HG03432 (cell line): ENCODE data around the gene NAT8.
"Not testable (repeated sequence)": the region's sequence is repeated elsewhere in the genome, so short reads cannot be mapped to it uniquely, and the experiment has no call there.

ENCODE experiments used
- ATAC-seq: cut with Tn5 transposase; IDR thresholded peaks from one replicate; pipeline ENCODE4 v1.9.1; 2021; ENCODE audit warnings: mild to moderate bottlenecking, moderate library complexity; ENCODE audit not compliant: unreplicated experiment

Gene NAT8, protein sequence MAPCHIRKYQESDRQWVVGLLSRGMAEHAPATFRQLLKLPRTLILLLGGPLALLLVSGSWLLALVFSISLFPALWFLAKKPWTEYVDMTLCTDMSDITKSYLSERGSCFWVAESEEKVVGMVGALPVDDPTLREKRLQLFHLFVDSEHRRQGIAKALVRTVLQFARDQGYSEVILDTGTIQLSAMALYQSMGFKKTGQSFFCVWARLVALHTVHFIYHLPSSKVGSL

DNA sequence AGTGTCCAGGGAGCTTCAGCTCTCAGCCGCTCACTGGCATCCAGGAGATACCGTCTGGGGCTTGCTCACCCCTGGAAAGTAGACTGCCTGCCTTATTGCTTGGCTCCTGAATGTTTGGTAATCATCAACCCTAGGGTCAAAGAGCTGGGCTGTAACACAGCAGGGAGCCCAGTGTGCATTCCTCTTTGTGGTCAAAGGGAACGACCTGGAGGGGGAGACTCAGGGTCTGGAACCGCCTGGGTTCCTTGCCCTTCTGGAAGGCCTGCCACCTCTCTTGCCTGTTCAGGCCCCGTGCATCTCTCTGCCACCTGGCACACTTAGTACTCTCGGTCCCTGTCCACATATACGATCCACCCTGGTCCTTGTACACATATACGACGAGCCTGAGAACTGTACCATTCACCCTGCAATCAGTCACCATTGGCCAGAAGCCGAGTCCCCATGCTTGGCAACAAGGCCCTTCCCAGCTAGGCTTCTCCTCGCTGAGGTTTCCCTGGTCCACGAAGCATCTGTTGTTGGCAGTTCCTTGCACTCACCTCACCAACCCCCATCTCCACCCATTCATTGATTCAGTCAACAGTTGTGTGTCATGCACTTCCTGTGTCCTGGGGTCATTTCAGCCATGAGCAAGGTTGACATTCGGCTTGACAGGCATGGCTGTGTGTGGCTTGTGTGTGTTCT lies at the start of gene NAT8:
NAT8 (minus strand) TSS at position 85 of the 681 bp plus-strand sequence. CDS start 794 bp downstream, outside the sequence.
- no peak for ATAC-seq

- peak; percentile 69 for ATAC-seq
Observed at GRCh38 chr2:73690372-73691088, 48.3 kb upstream of the NAT8 start.

- ATAC-seq: not testable (repeated sequence)
Observed at GRCh38 chr2:73688494-73688893, 46.3 kb upstream of the NAT8 start.

DNA sequence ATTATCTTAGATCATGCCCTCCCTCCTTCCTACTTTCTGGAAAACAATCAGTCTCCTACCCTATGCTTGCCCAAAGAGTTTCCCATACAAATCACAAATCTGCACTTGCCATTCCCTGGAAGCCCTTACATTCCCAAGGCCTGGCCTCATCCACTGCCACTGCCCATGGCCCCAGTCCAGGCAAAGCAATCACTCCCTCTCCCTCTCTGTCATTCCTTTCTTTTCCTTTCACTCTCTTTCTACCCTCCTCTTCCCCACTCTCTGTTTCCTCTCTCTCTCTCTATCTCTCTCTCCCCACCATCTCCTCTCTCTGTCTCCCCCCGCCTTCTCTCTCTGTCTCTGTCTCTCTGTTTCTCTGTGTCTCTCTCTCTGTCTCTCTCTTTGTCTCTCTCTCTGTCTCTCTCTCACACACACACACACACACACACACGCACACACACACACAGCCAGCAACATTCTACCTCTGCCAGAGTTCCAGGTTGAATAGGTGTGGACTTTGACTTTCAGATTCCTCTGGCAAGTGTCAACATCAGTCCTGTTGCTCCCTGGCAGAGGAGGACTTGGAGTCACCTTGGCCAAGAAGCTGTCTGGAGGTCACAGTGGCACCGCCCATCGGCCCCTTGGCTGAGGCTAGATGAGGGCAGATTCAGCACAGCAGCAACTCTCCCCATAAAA lies 43.7 kb upstream of the NAT8 start:
- no peak for ATAC-seq

GRCh38 chr2:73684905-73685304 lies 42.7 kb upstream of the NAT8 start:
- ATAC-seq: not testable (repeated sequence)

- not testable (repeated sequence) for ATAC-seq
Observed at GRCh38 chr2:73684325-73684724, 42.1 kb upstream of the NAT8 start.

- not testable (repeated sequence) for ATAC-seq
Observed at GRCh38 chr2:73679951-73680571, 37.8 kb upstream of the NAT8 start.

GRCh38 chr2:73679237-73679636 lies 37.0 kb upstream of the NAT8 start:
- not testable (repeated sequence) for ATAC-seq

DNA sequence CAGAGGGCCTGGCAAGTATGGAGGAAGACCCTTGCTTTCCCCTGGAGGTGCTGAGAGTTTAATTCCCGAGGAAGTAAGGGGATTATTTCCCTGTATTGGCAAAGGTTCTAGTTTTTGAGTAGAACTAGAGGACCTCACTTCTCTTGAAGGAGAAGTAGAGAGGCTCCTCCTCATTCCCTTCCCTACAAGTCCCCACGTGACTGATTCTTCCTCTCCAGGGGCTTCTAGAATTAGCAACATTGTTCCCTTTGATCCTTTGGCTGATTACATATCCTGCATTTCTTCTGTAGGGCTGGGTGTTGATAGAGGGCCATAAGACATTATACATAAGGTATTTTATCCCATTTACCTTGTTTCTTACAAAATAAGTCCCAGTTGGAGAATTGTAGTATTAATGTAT lies 35.8 kb upstream of the NAT8 start:
- ATAC-seq: not testable (repeated sequence)

GRCh38 chr2:73676211-73676610 lies 34.0 kb upstream of the NAT8 start:
- ATAC-seq: not testable (repeated sequence)

GRCh38 chr2:73674696-73675157 lies 32.5 kb upstream of the NAT8 start:
- peak; percentile 43 for ATAC-seq

- ATAC-seq: not testable (repeated sequence)
Observed at GRCh38 chr2:73669976-73670375, 27.8 kb upstream of the NAT8 start.

- ATAC-seq: not testable (repeated sequence)
Observed at GRCh38 chr2:73667239-73667638, 25.0 kb upstream of the NAT8 start.

DNA sequence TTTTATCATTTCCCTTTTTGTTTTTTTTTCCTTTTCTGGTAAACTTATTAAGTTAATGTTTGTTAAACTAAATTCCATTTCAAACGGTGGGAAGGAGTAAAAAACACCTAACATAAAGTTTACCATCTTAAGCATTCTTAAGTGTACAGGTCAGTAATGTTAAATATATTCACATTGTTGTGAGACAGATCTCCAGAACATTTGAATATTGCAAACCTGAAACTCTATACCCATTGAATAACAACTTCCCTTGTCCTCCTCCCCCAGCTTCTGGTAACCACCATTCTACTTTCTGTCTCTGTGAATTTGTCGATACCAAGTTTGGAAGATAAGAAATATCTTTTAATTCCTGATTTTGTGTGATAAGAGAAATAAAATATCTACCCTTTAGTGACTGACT lies 12.0 kb upstream of the NAT8 start:
- no peak for ATAC-seq

GRCh38 chr2:73652348-73652747 lies 10.1 kb upstream of the NAT8 start:
- ATAC-seq: no peak

DNA sequence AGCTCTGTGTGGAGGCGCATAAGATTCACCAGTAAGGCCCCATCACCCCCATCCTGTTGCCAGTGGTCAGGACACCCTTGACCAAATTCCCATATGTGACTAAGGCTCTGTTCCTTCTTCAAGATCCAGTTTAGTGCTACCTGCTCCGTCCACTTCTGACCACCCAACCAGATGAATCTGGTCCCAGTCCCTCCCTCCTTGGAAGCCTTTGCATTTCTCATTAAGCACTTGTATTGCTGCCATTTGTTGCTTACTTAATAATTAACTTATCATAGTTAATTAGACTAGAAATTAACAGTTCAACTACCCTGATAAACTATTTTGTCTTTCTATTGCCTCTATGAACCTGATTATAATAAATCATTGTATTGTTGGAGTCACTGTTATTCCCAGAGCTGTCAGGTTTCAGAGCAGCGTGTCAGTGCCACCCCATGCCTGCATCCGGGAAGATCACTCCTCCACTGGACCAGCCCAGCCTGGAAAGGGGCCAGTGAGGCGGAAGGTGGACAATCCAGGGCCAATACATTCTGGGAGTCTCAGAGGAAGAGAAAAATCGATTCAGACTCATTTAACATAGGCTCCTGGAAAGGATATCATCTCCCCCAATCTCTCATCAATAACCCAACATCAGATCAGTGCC lies 9.5 kb upstream of the NAT8 start:
- ATAC-seq: no peak

GRCh38 chr2:73647690-73648089 lies 5.5 kb upstream of the NAT8 start:
- ATAC-seq: not testable (repeated sequence)

DNA sequence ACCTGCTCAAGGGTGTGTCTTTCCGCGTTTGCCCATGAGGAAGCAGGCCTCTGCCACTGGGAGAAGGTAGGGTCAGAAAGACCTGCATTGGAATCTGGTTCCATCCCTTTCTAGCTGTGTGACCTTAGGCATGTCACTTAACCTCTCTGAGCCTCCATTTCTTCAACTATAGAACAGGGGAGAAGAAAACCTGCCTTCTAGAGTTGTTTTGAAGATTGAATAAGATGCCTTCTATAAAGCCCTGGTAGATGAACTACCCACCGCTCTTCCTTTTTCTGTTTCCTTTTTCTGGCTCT lies 507 bp downstream of the NAT8 start:
- ATAC-seq: no peak

DNA sequence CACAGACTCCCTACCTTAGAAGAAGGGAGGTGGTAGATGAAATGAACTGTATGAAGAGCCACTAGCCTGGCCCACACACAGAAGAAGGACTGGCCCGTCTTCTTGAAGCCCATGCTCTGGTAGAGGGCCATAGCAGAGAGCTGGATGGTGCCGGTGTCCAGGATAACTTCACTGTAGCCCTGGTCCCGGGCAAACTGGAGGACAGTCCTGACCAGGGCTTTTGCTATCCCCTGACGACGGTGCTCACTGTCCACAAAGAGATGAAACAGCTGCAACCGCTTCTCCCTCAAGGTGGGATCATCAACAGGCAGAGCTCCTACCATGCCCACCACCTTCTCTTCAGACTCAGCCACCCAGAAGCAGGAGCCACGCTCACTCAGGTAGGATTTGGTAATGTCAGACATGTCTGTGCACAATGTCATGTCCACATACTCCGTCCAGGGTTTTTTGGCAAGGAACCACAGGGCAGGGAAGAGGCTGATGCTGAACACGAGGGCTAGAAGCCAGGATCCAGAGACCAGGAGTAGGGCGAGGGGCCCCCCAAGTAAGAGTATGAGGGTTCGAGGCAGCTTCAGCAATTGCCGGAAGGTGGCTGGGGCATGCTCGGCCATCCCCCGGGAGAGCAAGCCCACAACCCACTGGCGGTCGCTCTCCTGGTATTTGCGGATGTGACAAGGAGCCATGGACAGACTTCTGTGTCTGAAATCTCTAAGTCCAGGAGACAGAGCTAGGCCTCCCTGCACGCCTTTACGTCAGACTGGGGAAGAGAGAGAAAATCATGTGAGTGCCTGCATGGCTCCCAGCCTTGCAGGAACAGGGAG lies 1.1 kb downstream of the NAT8 start:
- ATAC-seq: no peak

DNA sequence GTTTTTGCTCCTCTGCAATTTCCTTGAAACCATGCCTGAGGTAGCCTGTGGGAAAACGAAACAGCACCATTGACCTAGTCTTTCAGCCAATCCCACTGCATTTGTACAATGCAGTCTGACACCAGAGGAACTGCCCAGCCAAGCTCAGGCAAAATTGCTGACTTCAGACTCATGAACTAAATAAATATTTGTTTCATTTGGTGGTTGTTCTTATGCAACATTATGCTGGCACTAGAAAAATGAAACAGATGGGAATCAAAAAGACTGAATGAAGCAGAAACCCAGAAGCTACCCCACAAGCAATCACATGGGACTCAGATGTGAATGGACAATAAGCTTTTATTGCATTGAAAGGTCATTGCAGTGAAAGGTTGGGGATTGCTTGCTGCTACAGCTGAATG lies 1.7 kb downstream of the NAT8 start:
- ATAC-seq: no peak
